PC-9 (cell line): ENCODE measurements around the gene PSMD12. TPM values are rescaled to one million over a fixed set of nuclear protein-coding genes. Genes with fewer than 3 reads are reported as not detected.
"Not testable (repeated sequence)": the region's sequence is repeated elsewhere in the genome, so short reads cannot be mapped to it uniquely, and the experiment has no call there.

Source experiments
- BruUV-seq: library from RNA; stranded (reverse); fragments of 400-500 nt; replicated peaks from 2 replicates; lab custom pipeline; 2021; lab: Mats Ljungman, UMichigan
- CTCF ChIA-PET: fragments of 300-600 bp; sonication (Branson Sonifier 250); formaldehyde crosslinking; loops from one replicate; lab custom pipeline; 2022; ENCODE audit warnings: antibody characterized with exemption; lab: Charles Lee
- POLR2A ChIA-PET: fragments of 300-600 bp; sonication (Branson Sonifier 250); formaldehyde crosslinking; loops from one replicate; lab custom pipeline; 2022; ENCODE audit warnings: antibody characterized with exemption; ENCODE audit not compliant: unreplicated experiment; lab: Charles Lee
- DNase-seq, 2 experiments: peaks; one replicate each; pipeline versions ENCODE4 v3.0.0 to v3.0.0-alpha.2; 2015 to 2022; ENCODE audit warnings: mixed read lengths in 1 of 2
- H2AFZ ChIP-seq: fragments of 200-600 bp; sonication (generic); 2 replicates; pipeline ENCODE4 v1.8.1; 2017; ENCODE audit warnings: antibody characterized with exemption
- H3F3A ChIP-seq: fragments of 200-600 bp; sonication (generic); 2 replicates; pipeline ENCODE4 v1.8.1; 2017; ENCODE audit warnings: antibody characterized with exemption, mild to moderate bottlenecking, low read depth; ENCODE audit not compliant: insufficient read depth
- H3K27ac ChIP-seq: fragments of 200-600 bp; sonication (generic); 2 replicates; pipeline ENCODE4 v1.6.1; 2016; ENCODE audit warnings: mixed run types
- H3K27me3 ChIP-seq: fragments of 200-600 bp; sonication (generic); 2 replicates; pipeline ENCODE4 v1.6.1; 2016; ENCODE audit warnings: low read depth, mixed run types; ENCODE audit not compliant: insufficient read depth
- H3K36me3 ChIP-seq: fragments of 200-600 bp; sonication (generic); 2 replicates; pipeline ENCODE4 v1.6.1; 2016; ENCODE audit warnings: low read depth, mixed run types
- H3K4me1 ChIP-seq: fragments of 200-600 bp; sonication (generic); replicated peaks from 2 replicates; pipeline ENCODE4 v1.6.1; 2016; ENCODE audit warnings: mixed run types; ENCODE audit not compliant: insufficient read depth
- H3K4me2 ChIP-seq: fragments of 200-600 bp; sonication (generic); 2 replicates; pipeline ENCODE4 v1.6.1; 2017; ENCODE audit warnings: mixed run types
- H3K4me3 ChIP-seq: fragments of 200-600 bp; sonication (generic); 2 replicates; pipeline ENCODE4 v1.6.1; 2016; ENCODE audit warnings: mixed run types
- H3K79me2 ChIP-seq: fragments of 200-600 bp; sonication (generic); 2 replicates; pipeline ENCODE4 v1.6.1; 2017; ENCODE audit warnings: low read depth, mixed run types
- H3K9me2 ChIP-seq: fragments of 200-600 bp; sonication (generic); 2 replicates; pipeline ENCODE4 v1.8.1; 2017; ENCODE audit warnings: mild to moderate bottlenecking; ENCODE audit not compliant: insufficient read depth
- H3K9me3 ChIP-seq: fragments of 200-600 bp; sonication (generic); 2 replicates; pipeline ENCODE4 v1.8.1; 2016; ENCODE audit warnings: low read depth; ENCODE audit not compliant: insufficient read depth
- H4K20me1 ChIP-seq: fragments of 200-600 bp; sonication (generic); 2 replicates; pipeline ENCODE4 v1.8.1; 2017; ENCODE audit not compliant: insufficient read depth
- EZH2 ChIP-seq: fragments of 200-600 bp; sonication (generic); IDR thresholded peaks from 2 replicates; pipeline ENCODE4 v1.8.0; 2017; ENCODE audit warnings: antibody characterized with exemption, low read depth
- intact Hi-C: fragments of 100-400 bp; cut with micrococcal nuclease; formaldehyde crosslinking; loops from one replicate; pipeline ENCODE4 v1.10.0; 2022; ENCODE audit not compliant: unreplicated experiment
- total RNA-seq: library from RNA; stranded (reverse); gene quantifications from 2 replicates; pipeline ENCODE4 v1.2.3, GENCODE V29; 2021
- TF ChIP-seq, protein P1 (sequence below): fragments of 200-600 bp; sonication (generic); conservative IDR thresholded peaks from 2 replicates; pipeline ENCODE4 v1.6.1; 2017; ENCODE audit warnings: mixed run types, antibody characterized with exemption, mild to moderate bottlenecking, moderate library complexity

PSMD12 gene
- total RNA-seq, 1 experiment from 2014 or later, result 80.5 TPM

DNA sequence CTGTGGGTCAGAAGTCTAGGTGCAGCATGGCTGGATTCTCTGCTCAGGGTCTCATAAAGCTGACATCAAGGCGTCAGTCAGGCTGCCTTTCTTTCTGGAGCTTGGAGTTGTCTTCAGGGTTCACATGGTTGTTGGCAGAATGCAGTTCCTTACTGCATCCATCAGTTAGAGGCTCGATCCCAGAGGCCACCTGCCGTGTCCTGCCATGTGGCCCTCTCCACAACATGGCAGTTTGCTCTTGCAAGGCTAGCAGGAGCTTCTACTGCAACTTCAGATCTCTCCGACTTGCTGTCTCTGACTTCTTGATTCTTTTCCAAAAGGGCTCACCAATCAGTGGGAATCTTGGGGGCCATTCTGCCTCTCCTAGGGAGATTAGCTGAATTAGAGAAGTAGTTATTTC is 22.6 kb upstream of the PSMD12 start:
- POLR2A ChIA-PET, result no interaction called here
- peaks cover 5% of the 10 kb centered on the region; the same call in 1 of the 2 replicates for H3K79me2 ChIP-seq
- no TSS peak for BruUV-seq
- no peak overlapping the region for H3K4me3 ChIP-seq
- no peaks in the 10 kb centered on the region for H4K20me1 ChIP-seq
- H3K27me3 ChIP-seq, result no peaks in the 10 kb centered on the region
- no peak for DNase-seq
- TF ChIP-seq EZH2, result no peak
- TF ChIP-seq, protein P1, sequence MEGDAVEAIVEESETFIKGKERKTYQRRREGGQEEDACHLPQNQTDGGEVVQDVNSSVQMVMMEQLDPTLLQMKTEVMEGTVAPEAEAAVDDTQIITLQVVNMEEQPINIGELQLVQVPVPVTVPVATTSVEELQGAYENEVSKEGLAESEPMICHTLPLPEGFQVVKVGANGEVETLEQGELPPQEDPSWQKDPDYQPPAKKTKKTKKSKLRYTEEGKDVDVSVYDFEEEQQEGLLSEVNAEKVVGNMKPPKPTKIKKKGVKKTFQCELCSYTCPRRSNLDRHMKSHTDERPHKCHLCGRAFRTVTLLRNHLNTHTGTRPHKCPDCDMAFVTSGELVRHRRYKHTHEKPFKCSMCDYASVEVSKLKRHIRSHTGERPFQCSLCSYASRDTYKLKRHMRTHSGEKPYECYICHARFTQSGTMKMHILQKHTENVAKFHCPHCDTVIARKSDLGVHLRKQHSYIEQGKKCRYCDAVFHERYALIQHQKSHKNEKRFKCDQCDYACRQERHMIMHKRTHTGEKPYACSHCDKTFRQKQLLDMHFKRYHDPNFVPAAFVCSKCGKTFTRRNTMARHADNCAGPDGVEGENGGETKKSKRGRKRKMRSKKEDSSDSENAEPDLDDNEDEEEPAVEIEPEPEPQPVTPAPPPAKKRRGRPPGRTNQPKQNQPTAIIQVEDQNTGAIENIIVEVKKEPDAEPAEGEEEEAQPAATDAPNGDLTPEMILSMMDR, result no peak
- peaks cover 27% of the 10 kb centered on the region for H3F3A ChIP-seq
- CTCF ChIA-PET, result interaction anchor here (0.6 to 0.9 kb wide), 2 partner anchors 86 to 150 kb away, joined by 6 to 10 read pairs; no protein-coding TSS in a partner anchor
- H3K36me3 ChIP-seq, result no peaks in the 10 kb centered on the region
- no peak overlapping the region for H3K27ac ChIP-seq
- no peak overlapping the region for H2AFZ ChIP-seq
- intact Hi-C loops, result no loop called here
- no peaks in the 10 kb centered on the region for H3K9me2 ChIP-seq
- no peaks in the 10 kb centered on the region for H3K9me3 ChIP-seq
- no peak overlapping the region for H3K4me2 ChIP-seq
- H3K4me1 ChIP-seq, result peaks cover 28% of the 10 kb centered on the region

GRCh38 chr17:67388536-67388935 is 22.2 kb upstream of the PSMD12 start:
- intact Hi-C loops, H3K36me3 ChIP-seq, DNase-seq, H3K4me2 ChIP-seq, H4K20me1 ChIP-seq, H3K79me2 ChIP-seq, H3K27ac ChIP-seq, POLR2A ChIA-PET, H3K4me3 ChIP-seq, H3K27me3 ChIP-seq, BruUV-seq, H3K9me2 ChIP-seq, H3K9me3 ChIP-seq, H2AFZ ChIP-seq: not testable (repeated sequence)
- H3K4me1 ChIP-seq, result peaks cover 28% of the 10 kb centered on the region
- peaks cover 27% of the 10 kb centered on the region for H3F3A ChIP-seq
- CTCF ChIA-PET, result interaction anchor here (0.6 to 0.9 kb wide), 2 partner anchors 86 to 151 kb away, joined by 6 to 10 read pairs; no protein-coding TSS in a partner anchor

DNA sequence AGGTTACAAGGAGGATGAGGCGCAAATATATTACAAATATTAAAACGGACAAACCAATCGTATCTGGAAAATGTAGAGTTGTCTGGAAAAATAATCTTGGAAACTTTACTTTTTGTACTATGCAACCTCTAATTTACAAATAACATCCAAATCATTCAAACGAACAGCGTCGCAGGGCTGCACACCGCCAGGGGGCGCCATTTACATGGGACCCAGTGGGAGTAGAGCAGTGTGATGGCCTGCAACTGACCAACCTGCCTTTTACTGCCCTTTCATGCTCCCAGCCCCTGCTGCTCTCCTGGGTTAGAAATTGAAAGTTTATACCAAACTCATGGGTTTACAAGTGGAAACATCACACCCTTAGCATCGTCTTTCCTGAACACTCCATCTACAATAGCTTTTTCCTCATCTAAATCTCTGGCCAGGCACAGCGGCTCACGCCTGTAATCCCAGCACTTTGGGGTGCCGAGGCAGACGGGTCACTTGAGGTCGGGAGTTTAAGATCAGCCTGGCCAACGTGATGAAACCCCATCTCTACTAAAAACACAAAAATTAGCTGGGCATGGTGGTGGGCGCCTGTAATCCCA is 20.7 kb upstream of the PSMD12 start:
- peaks cover 3% of the 10 kb centered on the region; the same call in 1 of the 2 replicates for H3K79me2 ChIP-seq

More for the DNA sequence above, 20.7 kb upstream of the PSMD12 start:
- Histone ChIP-seq H3K9me3 (no peaks in the 10 kb centered on the region), H3K27me3 (no peaks in the 10 kb centered on the region), H3K4me3 (no peak overlapping the region), H3K4me1 (peaks cover 24% of the 10 kb centered on the region), H3K36me3 (no peaks in the 10 kb centered on the region), H2AFZ (no peak overlapping the region), H3K4me2 (no peak overlapping the region), H4K20me1 (no peaks in the 10 kb centered on the region), H3K27ac (no peak overlapping the region), H3F3A (peaks cover 25% of the 10 kb centered on the region), H3K9me2 (no peaks in the 10 kb centered on the region)
- ChIA-PET CTCF (interaction anchor here (0.5 to 1.6 kb wide), 7 partner anchors 12 to 966 kb away, joined by 3 to 11 read pairs (median 5); no protein-coding TSS in a partner anchor), POLR2A (no interaction called here)
- DNase-seq, result peak in 1 of 2 experiments; percentile 65
- BruUV-seq, result no TSS peak
- TF ChIP-seq, protein P1, result peak; percentile 93
- no peak for TF ChIP-seq EZH2
- intact Hi-C loops, result loop anchor here (1.0 kb wide), 2 partner anchors 88 to 302 kb away; no protein-coding TSS in a partner anchor
